ELR (cell line): Measurements from ENCODE around the gene LDHB.
"Not testable (repeated sequence)": the region's sequence is repeated elsewhere in the genome, so short reads cannot be mapped to it uniquely, and the experiment has no call there.

Experiments used
- DNase-seq: peaks from one replicate; pipeline ENCODE4 v3.0.0-alpha.2; 2015; ENCODE audit warnings: low read depth

The LDHB gene

DNA sequence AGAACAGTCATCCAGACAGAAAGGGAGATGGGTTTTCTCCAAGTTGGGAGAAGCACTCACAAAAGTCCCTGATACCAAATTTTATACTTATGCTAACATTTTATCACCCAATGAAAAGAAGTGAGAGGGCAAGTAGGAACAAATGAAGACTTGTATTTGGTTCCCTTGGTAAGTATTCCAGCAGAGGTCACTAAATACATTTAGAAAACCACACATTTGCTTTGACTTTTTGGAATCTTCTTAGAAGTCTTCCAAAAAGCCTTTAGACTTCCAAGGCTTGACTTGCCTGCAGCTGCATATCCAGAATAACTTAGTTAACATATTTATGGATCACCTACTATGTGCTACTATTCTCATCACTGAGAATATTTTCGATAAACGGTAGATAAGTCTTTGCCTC, 49.9 kb downstream of the LDHB start:
- DNase-seq: peak; percentile 34

DNA sequence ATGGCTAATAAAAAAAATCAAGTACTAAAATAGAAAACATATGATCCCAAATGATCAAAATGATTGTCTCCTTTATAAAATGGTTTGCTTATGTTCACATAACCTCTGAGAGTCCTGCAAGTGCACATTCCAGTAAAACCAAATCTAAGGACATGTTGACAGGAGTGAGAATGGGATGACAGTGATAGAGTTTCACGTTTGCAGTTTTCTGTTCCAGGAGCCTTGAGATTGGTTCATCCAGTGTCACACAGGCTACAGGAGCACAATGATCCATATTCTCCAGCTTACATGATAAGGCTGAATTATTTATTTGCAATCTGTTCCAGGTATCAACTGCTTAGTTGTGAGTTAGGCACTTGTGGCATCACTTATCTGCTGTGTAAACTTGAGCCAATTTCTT, 51.5 kb downstream of the LDHB start:
- no peak for DNase-seq

DNA sequence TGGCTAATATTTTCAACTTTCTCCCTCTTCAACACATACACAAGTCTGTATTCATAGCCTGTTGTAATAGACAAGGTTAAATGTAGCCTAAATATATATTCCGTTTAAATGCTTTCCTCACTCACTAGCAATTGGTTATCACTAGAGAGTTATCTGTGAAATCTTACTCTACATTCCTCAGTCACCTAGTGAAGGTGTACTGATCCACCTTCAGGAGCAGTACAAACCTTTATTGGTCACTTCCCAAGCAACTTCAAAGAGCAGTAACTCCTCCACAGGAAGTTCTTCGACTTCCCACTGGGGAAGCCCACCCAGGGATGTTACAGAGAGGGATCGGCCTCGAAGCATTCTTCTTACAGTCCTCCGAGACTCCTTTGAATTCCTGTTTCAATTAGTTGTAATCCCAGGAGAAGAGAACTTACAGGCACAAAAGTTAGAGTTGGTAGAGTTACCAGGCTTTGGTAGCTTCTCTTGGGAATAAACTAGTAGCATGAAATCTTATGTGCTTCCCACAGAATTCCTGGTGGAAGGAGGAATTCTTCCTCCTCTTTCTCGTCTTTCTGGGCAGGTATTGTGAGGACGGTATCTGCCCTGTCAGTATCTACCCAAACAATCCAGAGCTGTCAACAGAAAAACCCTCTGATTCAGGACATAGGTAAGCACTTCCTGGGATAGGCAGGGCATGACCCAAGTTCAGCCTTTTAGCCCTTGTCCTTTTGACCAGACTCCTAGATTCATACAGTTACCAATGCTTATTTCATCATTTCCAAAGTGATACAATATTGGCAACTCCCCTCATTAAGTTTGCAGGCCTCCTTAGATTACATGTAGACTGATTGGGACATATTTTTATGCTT, 53.2 kb downstream of the LDHB start, which contains the start of gene GYS2:
Gene GYS2 (minus strand): TSS at position 603 of the 857 bp plus-strand sequence. CDS start 255 bp downstream, at position 348.
- DNase-seq: no peak

DNA sequence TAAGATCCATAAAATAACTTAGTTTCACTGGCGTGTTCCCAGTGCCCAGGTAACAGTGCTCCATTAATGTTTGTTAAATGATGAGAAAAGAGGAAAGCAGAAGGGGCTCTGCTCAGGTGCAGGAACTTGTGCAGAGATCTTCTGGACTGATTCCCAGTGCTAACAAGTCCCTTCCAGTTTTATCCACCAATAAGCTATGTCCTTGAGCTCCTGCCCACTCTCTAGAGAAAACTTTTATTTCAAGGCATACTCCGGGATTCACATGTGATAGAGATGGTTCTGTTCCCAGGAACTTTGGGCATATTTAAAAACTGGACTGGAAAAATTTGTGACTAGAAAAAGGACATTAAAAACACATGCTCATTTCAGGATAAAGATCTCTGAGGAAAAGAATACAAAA, 54.9 kb downstream of the LDHB start:
- DNase-seq: no peak

DNA sequence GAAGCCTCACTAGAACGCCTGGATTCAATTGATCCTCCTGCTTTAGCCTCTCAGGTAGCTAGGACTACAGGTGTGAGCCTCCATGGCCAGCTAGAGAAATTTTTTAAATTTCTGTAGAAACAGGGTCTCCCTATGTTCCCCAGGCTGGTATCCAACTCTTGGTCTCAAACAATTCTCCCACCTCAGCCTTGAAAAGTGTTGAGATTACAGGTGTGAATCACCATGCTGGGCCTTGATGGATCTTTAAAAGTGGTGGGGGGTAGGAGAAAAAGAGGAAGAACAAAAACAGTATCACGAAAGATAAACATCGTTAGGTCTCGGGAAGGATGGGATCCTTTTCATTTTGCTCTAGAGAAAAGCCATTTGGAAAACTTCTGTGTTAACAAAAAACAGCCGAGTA, 57.4 kb downstream of the LDHB start:
- no peak for DNase-seq

DNA sequence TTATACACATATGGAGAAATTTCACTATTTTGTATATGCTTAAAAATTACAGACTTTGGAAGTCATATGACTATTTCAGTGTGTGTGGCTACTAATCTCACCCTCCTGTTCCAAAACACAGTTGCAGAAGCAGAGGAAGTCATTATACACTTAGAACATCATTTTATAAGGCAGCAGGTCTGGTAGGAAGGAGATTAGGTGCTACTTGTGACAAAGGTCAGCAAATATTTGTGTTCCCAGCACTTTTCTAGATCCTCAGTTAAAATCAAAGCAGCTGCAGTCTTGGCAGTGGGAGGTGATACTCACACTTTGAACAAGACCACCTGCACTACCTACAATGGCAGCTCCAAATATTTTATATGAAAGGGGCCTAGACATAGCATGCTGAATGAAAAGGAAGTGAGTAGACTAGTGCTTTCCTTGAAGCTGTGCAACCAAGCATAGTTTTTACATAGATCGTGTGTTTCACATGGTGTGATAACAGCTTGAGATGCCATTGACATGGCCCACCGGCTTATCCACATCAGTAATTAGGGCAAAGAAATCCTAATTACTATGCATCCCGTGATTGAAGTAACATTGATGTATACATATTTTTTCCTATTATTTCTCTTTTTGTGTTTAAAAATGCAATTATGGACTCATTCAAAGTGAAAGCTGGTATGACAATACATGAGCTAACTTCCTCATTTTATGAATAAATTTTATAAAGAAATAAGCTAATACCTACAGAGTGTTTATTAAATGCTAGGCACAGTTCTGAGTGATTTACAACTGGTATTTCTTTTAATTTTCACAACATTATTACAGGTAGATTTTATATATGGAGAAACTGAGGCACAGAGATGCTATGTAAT, 58.3 kb downstream of the LDHB start:
- DNase-seq: no peak

DNA sequence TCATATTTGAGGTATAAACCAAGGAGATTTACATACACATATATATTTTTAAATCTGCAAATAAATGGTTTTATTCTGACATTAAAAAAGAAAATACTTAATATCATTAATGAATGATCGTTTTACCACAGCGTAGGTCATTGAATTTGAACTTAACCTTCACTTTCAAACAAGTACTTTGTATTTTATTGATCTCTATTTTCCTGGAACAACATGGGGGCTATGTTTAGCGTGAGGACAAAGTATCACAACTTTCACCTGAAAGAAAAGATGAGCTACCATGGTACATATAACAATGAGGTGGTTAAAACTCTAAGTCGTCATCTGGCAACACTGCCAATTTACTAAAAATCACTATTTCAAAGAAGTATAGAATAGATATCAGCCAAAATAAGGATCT, 59.0 kb downstream of the LDHB start:
- no peak for DNase-seq

DNA sequence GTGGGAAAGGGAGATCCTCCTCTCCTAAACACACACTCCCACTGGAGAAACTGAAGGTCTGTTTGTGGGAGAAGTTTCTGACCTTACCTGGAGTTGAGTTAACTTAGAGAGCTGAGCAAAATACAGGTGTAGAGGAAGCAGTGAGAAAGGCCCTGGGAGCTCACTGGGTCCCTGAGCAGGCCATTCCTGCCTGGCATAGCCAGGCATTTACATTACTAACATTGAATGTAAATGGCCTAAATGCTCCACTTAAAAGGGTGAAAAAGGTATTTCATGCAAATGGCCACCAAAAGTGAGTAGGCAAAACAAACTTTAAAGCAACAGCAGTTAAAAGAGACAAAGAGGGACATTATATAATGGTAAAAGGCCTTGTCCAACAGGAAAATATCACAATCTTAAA, 62.3 kb downstream of the LDHB start:
- not testable (repeated sequence) for DNase-seq

DNA sequence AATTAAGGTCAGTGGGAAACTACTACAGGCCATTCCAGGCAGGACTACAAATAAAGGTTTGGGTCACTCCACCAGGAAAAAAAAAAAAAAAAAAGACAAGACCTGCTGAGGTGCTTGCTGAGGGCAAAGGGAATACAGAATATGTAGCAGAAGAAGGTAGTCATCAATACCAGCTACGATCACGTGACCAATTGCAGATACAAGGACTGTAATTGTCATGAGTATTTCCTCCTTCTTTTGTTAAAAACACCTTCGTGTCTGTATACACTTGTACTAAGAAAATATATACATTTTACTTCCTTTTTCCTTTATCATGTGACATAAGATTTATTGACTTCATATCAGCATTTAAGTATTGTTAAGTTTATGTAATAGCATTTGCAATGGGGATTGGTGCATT, 72.2 kb downstream of the LDHB start:
- DNase-seq: no peak
